HL-60 (cell line): ENCODE results near the gene HTR3B.

ENCODE experiments used
- DNase-seq, 2 experiments: peaks; one replicate each; pipeline ENCODE4 v3.0.0-alpha.2; 2010 to 2020; ENCODE audit warnings: low read depth in 1 of 2, low spot score in 1 of 2
- H3K27ac ChIP-seq: fragments of 250-450 bp; sonication (Bioruptor Pico); replicated peaks from 2 replicates; pipeline ENCODE4 v1.5.1; 2020; ENCODE audit warnings: mild to moderate bottlenecking, moderate library complexity
- H3K27me3 ChIP-seq: fragments of 250-450 bp; sonication (Bioruptor Pico); 2 replicates; pipeline ENCODE4 v1.5.1; 2021; ENCODE audit warnings: mild to moderate bottlenecking, moderate library complexity; ENCODE audit not compliant: insufficient read depth, poor library complexity, severe bottlenecking
- H3K4me3 ChIP-seq: replicated peaks from 2 replicates; pipeline ENCODE4 v1.5.1; 2011; ENCODE audit warnings: mild to moderate bottlenecking, control low read depth, low read length; ENCODE audit not compliant: insufficient read depth
- GABPA ChIP-seq: IDR thresholded peaks from 2 replicates; pipeline ENCODE4 v1.6.1; 2012; ENCODE audit warnings: low read depth
- POLR2AphosphoS5 ChIP-seq: IDR thresholded peaks from 2 replicates; pipeline ENCODE4 v1.6.1; 2012; ENCODE audit warnings: low read depth
- SPI1 ChIP-seq: IDR thresholded peaks from 2 replicates; pipeline ENCODE4 v1.6.1; 2012; ENCODE audit warnings: low read depth, mild to moderate bottlenecking, borderline replicate concordance
- TF ChIP-seq, protein P1 (sequence below): IDR thresholded peaks from one replicate; pipeline ENCODE4 v1.5.1; 2011; ENCODE audit warnings: low read length, control low read depth, inconsistent platforms; ENCODE audit not compliant: insufficient read depth
- TF ChIP-seq, protein P2 (sequence below): IDR thresholded peaks from 2 replicates; pipeline ENCODE4 v1.6.1; 2012; ENCODE audit warnings: low read depth; ENCODE audit not compliant: insufficient replicate concordance

Gene HTR3B

DNA sequence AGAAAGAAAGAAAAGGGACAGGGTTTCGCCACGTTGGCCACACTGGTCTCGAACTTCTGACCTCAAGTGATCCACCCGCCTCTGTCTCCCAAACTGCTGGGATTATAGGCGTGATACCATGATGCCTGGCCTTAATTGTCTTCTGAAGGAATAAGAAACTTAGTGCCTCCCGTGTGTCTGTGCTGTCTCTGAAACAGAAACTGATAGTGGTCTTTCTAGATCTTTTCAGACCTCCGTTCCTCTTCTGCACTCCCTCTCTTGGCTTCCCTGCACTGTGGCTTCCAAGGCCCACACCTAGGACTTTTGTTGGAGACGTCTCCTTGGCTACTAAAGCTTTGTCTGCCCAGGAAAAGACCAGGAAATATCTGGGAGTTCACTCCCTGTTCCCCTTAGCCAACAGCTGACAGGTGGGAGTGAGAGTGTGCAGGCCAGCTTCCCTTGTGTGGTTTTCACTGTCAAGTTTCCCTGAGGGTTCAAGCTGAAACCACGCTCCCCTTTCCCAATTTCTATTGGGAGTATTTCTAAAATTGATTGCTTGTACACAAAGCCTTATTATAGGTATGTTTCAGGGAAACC is 10.1 kb upstream of the HTR3B start:
- Histone ChIP-seq H3K27me3 (no peaks in the 10 kb centered on the region), H3K4me3 (no peak overlapping the region), H3K27ac (no peak overlapping the region)
- DNase-seq, result no peak
- TF ChIP-seq POLR2AphosphoS5, result 0 out of 2 replicates have a peak, but pooled peaks have one; percentile 20
- TF ChIP-seq, protein P1, sequence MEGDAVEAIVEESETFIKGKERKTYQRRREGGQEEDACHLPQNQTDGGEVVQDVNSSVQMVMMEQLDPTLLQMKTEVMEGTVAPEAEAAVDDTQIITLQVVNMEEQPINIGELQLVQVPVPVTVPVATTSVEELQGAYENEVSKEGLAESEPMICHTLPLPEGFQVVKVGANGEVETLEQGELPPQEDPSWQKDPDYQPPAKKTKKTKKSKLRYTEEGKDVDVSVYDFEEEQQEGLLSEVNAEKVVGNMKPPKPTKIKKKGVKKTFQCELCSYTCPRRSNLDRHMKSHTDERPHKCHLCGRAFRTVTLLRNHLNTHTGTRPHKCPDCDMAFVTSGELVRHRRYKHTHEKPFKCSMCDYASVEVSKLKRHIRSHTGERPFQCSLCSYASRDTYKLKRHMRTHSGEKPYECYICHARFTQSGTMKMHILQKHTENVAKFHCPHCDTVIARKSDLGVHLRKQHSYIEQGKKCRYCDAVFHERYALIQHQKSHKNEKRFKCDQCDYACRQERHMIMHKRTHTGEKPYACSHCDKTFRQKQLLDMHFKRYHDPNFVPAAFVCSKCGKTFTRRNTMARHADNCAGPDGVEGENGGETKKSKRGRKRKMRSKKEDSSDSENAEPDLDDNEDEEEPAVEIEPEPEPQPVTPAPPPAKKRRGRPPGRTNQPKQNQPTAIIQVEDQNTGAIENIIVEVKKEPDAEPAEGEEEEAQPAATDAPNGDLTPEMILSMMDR, result no peak

DNA sequence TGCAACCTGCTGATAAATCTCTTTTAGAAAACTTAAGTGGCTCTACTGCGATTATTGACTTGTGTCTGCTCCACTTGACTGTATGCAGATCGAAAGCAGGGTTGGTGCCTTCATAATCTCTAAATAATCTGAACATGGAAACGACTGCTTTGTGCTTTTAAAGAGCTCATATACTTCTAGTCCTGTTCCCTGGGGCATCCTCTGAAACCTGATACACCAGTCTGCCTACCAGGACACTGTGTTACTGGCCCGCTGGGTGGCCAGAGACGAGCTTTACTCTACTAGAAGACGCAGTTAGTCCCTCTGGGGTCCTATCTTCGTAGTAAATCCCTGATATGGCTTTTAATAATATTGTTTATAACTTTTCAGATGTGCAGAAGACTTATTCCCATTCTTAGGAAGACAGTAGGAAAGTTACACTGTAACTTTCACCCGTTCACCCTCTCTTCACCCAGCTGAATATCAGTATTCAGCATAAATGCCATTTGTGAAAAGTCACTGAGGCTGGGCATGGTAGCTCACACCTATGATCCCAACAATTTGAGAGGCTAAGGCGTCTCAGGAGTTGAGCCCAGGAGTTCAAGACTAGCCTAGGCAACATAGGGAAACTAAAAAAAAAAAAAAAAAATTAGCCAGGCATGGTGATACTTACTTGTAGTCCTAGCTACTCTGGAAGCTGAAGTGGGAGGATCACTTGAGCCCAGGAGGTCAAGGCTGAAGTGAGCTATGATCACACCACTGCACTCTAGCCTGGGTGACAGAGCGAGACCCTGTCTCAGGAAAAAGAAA is 9.0 kb upstream of the HTR3B start:
- no peaks in the 10 kb centered on the region for H3K27me3 ChIP-seq
- no peak overlapping the region for H3K27ac ChIP-seq
- no peak for DNase-seq
- TF ChIP-seq, protein P1, result no peak
- no peak for TF ChIP-seq POLR2AphosphoS5
- TF ChIP-seq SPI1, result no peak
- no peak for TF ChIP-seq GABPA
- TF ChIP-seq, protein P2, sequence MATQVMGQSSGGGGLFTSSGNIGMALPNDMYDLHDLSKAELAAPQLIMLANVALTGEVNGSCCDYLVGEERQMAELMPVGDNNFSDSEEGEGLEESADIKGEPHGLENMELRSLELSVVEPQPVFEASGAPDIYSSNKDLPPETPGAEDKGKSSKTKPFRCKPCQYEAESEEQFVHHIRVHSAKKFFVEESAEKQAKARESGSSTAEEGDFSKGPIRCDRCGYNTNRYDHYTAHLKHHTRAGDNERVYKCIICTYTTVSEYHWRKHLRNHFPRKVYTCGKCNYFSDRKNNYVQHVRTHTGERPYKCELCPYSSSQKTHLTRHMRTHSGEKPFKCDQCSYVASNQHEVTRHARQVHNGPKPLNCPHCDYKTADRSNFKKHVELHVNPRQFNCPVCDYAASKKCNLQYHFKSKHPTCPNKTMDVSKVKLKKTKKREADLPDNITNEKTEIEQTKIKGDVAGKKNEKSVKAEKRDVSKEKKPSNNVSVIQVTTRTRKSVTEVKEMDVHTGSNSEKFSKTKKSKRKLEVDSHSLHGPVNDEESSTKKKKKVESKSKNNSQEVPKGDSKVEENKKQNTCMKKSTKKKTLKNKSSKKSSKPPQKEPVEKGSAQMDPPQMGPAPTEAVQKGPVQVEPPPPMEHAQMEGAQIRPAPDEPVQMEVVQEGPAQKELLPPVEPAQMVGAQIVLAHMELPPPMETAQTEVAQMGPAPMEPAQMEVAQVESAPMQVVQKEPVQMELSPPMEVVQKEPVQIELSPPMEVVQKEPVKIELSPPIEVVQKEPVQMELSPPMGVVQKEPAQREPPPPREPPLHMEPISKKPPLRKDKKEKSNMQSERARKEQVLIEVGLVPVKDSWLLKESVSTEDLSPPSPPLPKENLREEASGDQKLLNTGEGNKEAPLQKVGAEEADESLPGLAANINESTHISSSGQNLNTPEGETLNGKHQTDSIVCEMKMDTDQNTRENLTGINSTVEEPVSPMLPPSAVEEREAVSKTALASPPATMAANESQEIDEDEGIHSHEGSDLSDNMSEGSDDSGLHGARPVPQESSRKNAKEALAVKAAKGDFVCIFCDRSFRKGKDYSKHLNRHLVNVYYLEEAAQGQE, result no peak
- H3K4me3 ChIP-seq, result no peak overlapping the region

DNA sequence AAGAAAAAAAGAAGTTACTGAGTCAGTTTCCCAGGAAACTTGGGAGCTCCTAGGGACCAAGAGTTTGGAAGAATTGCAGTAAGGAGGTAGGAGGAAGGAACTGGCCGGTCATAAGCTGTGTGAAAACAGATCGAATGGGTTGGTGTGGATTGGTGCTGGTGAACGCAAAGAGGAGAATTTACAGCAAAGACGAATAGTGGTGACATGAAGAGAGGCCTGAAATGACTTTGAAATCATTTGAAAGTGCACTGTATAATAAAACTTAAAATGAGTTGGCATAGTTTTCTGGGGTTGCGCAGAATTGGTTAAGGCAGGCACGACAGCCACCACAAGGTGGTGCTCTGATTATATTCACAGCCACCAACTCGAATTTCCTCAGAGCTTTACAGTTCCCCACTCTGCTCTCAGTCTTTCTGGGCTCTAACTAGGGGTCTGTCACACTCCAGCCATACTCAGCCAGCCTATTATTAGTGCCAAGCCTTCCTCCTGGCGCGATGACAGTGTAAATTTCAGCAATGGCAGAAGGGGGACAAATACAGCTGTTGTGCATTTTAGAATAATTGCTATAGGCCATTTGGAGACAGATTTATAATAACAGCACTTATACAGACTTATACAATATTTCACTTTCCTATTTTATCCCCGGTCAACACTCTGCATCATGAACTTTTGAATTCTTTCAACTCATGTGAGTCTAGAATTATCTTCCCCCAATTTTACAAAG is 8.3 kb upstream of the HTR3B start:
- TF ChIP-seq, protein P2, result no peak
- TF ChIP-seq, protein P1, result peak; percentile 88
- peak; percentile 5; the same call in 1 of the 2 replicates for TF ChIP-seq SPI1
- H3K27ac ChIP-seq, result no peak overlapping the region
- DNase-seq, result peak in 1 of 2 experiments; percentile 23
- H3K4me3 ChIP-seq, result no peak overlapping the region
- no peaks in the 10 kb centered on the region for H3K27me3 ChIP-seq
